Liver (tissue), 9 donors: ENCODE results near the gene PPP1R12A. TPM values are rescaled to one million over a fixed set of nuclear protein-coding genes. Genes with fewer than 3 reads are reported as not detected.

ENCODE experiments used
- DNase-seq: peaks from one replicate; pipeline ENCODE4 v3.0.0-alpha.2; 2017; ENCODE audit warnings: low spot score
- H3K27ac ChIP-seq, 2 donors: one replicate each; pipeline ENCODE4 v1.7.0; 2013; ENCODE audit warnings: inconsistent platforms in 2 of 2, low read length in 2 of 2, control low read depth in 1 of 2, low read depth in 1 of 2, mild to moderate bottlenecking in 1 of 2
- H3K27me3 ChIP-seq, 4 donors: one replicate each; pipeline versions ENCODE4 v1.6.1 to v1.7.0; 2013; ENCODE audit warnings: low read length in 3 of 4, inconsistent platforms in 1 of 4, mild to moderate bottlenecking in 1 of 4, moderate library complexity in 1 of 4; ENCODE audit not compliant: control insufficient read depth in 4 of 4, insufficient read depth in 4 of 4
- H3K36me3 ChIP-seq, 4 donors: one replicate each; pipeline versions ENCODE4 v1.6.1 to v1.7.0; 2013; ENCODE audit warnings: low read length in 3 of 4, mild to moderate bottlenecking in 3 of 4, low read depth in 1 of 4, moderate library complexity in 1 of 4; ENCODE audit not compliant: control insufficient read depth in 4 of 4, insufficient read depth in 3 of 4
- H3K4me1 ChIP-seq, 4 donors: one replicate each; pipeline versions ENCODE4 v1.6.1 to v1.7.0; 2013; ENCODE audit warnings: low read length in 3 of 4, mild to moderate bottlenecking in 3 of 4, moderate library complexity in 1 of 4; ENCODE audit not compliant: control insufficient read depth in 4 of 4, insufficient read depth in 4 of 4
- H3K4me3 ChIP-seq, 3 donors: one replicate each; pipeline versions ENCODE4 v1.6.1 to v1.7.0; 2013; ENCODE audit warnings: low read length in 3 of 3, control low read depth in 1 of 3, low read depth in 1 of 3, mild to moderate bottlenecking in 1 of 3
- H3K9ac ChIP-seq, 2 donors: one replicate each; pipeline ENCODE4 v1.7.0; 2013; ENCODE audit warnings: low read length in 2 of 2, mild to moderate bottlenecking in 2 of 2, moderate library complexity in 2 of 2, control low read depth in 1 of 2, low read depth in 1 of 2
- H3K9me3 ChIP-seq, 4 donors: one replicate each; pipeline versions ENCODE4 v1.6.1 to v1.7.0; 2013; ENCODE audit warnings: low read length in 3 of 4; ENCODE audit not compliant: control insufficient read depth in 4 of 4
- ATF3 ChIP-seq: IDR thresholded peaks from 2 replicates; pipeline ENCODE4 v1.6.1; 2016; ENCODE audit warnings: antibody characterized with exemption
- CTCF ChIP-seq: fragments of 150-350 bp; IDR thresholded peaks from 2 replicates; pipeline ENCODE4 v1.5.1; 2017; ENCODE audit warnings: improper control_type of control experiment, low read depth, low read length; ENCODE audit not compliant: missing input control
- EGR1 ChIP-seq, 2 donors: IDR thresholded peaks; 2 replicates each; pipeline ENCODE4 v1.6.1; 2016 to 2018; ENCODE audit warnings: antibody characterized with exemption in 2 of 2, low read depth in 2 of 2
- FOXA1 ChIP-seq: IDR thresholded peaks from 2 replicates; pipeline ENCODE4 v1.6.1; 2016; ENCODE audit warnings: antibody characterized with exemption
- FOXA2 ChIP-seq: IDR thresholded peaks from 2 replicates; pipeline ENCODE4 v1.6.1; 2016; ENCODE audit warnings: antibody characterized with exemption
- GABPA ChIP-seq, 2 donors: IDR thresholded peaks in 1 of 2; conservative IDR thresholded peaks in 1 of 2; 2 replicates each; pipeline ENCODE4 v1.6.1; 2016; ENCODE audit warnings: antibody characterized with exemption in 2 of 2, mild to moderate bottlenecking in 1 of 2, moderate library complexity in 1 of 2
- HNF4A ChIP-seq, 2 donors: conservative IDR thresholded peaks; 2 replicates each; pipeline ENCODE4 v1.6.1; 2016; ENCODE audit warnings: antibody characterized with exemption in 2 of 2, mild to moderate bottlenecking in 2 of 2
- HNF4G ChIP-seq: IDR thresholded peaks from 2 replicates; pipeline ENCODE4 v1.6.1; 2016; ENCODE audit warnings: antibody characterized with exemption
- RAD21 ChIP-seq, 2 donors: IDR thresholded peaks; 2 replicates each; pipeline ENCODE4 v1.6.1; 2016; ENCODE audit warnings: antibody characterized with exemption in 2 of 2, mild to moderate bottlenecking in 2 of 2
- REST ChIP-seq: IDR thresholded peaks from 2 replicates; pipeline ENCODE4 v1.6.1; 2016; ENCODE audit warnings: antibody characterized with exemption, mild to moderate bottlenecking
- RXRA ChIP-seq, 2 donors: IDR thresholded peaks; 2 replicates each; pipeline ENCODE4 v1.6.1; 2017 to 2018; ENCODE audit warnings: antibody characterized with exemption in 2 of 2, mild to moderate bottlenecking in 1 of 2
- SP1 ChIP-seq: IDR thresholded peaks from 2 replicates; pipeline ENCODE4 v1.6.1; 2018; ENCODE audit warnings: antibody characterized with exemption, mild to moderate bottlenecking
- TAF1 ChIP-seq: conservative IDR thresholded peaks from 2 replicates; pipeline ENCODE4 v1.6.1; 2016; ENCODE audit warnings: antibody characterized with exemption, mild to moderate bottlenecking
- WGBS: extraction: QIAGEN DNeasy Blood & Tissue Kit; methylation state at CpG from one replicate; pipeline ENCODE4 v1.1.7; 2013; 5-methylcytosine and 5-hydroxymethylcytosine counted together
- polyA plus RNA-seq, 2 donors: library from polyadenylated mRNA; stranded (reverse) in 1 of 2; unstranded in 1 of 2; fragments of 200-250 nt in 1 of 2; fragments of >200 nt in 1 of 2; fragmentation: Nextera tagmentation in 1 of 2; extraction: Ambion mirVana in 1 of 2; gene quantifications; one replicate each; pipeline versions ENCODE4 v1.2.1 to v1.2.3, GENCODE V29; 2013 to 2015
- total RNA-seq, 2 donors: library from RNA; depleted of rRNA; stranded (reverse); fragments of >200 nt; gene quantifications; one replicate each; pipeline ENCODE4 v1.2.3, GENCODE V29; 2014
- TF ChIP-seq, protein P1 (sequence below): IDR thresholded peaks from 2 replicates; pipeline ENCODE4 v1.6.1; 2016; ENCODE audit warnings: antibody characterized with exemption
- donor health status: healthy.
- donor health status: healthy.
- donor health status: healthy.
- donor health status: healthy.
- donor health status: healthy.

Gene PPP1R12A
- total and polyA plus RNA-seq, 4 donors = 5.1 to 41.6 (median 27.8) TPM

- H3K9me3 ChIP-seq = no peaks in the 10 kb centered on the region
These were observed 60.2 kb downstream of the PPP1R12A start for GRCh38 chr12:79874665-79875064.

GRCh38 chr12:79873201-79873600 is 61.7 kb downstream of the PPP1R12A start:
- Histone ChIP-seq H3K27ac (no peak overlapping the region), H3K27me3 (no peaks in the 10 kb centered on the region), H3K36me3 (peaks cover 0 to 4% (median 1%) of the 10 kb centered on the region in 4 donors), H3K4me1 (no peaks in the 10 kb centered on the region), H3K4me3 (no peak overlapping the region), H3K9ac (no peak overlapping the region), H3K9me3 (no peaks in the 10 kb centered on the region)
- DNase-seq = no peak
- TF ChIP-seq, protein P1, sequence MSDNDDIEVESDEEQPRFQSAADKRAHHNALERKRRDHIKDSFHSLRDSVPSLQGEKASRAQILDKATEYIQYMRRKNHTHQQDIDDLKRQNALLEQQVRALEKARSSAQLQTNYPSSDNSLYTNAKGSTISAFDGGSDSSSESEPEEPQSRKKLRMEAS = no peak
- TF ChIP-seq GABPA (IDR thresholded peaks at IDR 0.05 in 1 of 2, conservative IDR thresholded peaks at IDR 0.05 in 1 of 2) (no peak), SP1 (no peak), FOXA1 (no peak), FOXA2 (no peak), TAF1 (no peak), ATF3 (no peak), CTCF (no peak), RAD21 (IDR thresholded peaks at IDR 0.05) (no peak), RXRA (IDR thresholded peaks at IDR 0.05) (no peak), HNF4A (conservative IDR thresholded peaks at IDR 0.05) (no peak)
- WGBS = 84% methylated on average over 2 of the region's 2 CpGs

More at GRCh38 chr12:79874665-79875064, 60.2 kb downstream of the PPP1R12A start:
- H3K36me3 ChIP-seq = no peaks in the 10 kb centered on the region
- no peak for TF ChIP-seq REST
- no peak for TF ChIP-seq HNF4G
- TF ChIP-seq SP1 = no peak
- TF ChIP-seq EGR1 (IDR thresholded peaks at IDR 0.05; ENCODE audit: low read depth in 2 of 2) = no peak
- TF ChIP-seq GABPA (IDR thresholded peaks at IDR 0.05 in 1 of 2, conservative IDR thresholded peaks at IDR 0.05 in 1 of 2) = no peak
- TF ChIP-seq, protein P1 = no peak
- H3K4me1 ChIP-seq = no peaks in the 10 kb centered on the region
- H3K9ac ChIP-seq = no peak overlapping the region
- H3K27ac ChIP-seq = no peak overlapping the region
- H3K4me3 ChIP-seq = no peak overlapping the region
- no peak for DNase-seq
- H3K27me3 ChIP-seq = no peaks in the 10 kb centered on the region
